K562 (cell line): ENCODE measurements around the gene HAUS7.

ENCODE experiments used
- CC2D1A ChIP-seq: fragments of 450-650 bp; IDR thresholded peaks from 2 replicates; pipeline ENCODE4 v1.6.1; 2017; ENCODE audit warnings: mild to moderate bottlenecking
- FOXK2 ChIP-seq, 2 experiments: fragments of 450-650 bp; IDR thresholded peaks in 1 of 2; conservative IDR thresholded peaks in 1 of 2; 2 replicates each; pipeline ENCODE4 v1.6.1; 2016; ENCODE audit warnings: low read depth in 2 of 2, mild to moderate bottlenecking in 1 of 2
- GABPA ChIP-seq: fragments of 200-800 bp; sonication (Bioruptor generic); conservative IDR thresholded peaks from 2 replicates; pipeline ENCODE4 v1.6.1; 2016; ENCODE audit warnings: low read depth, missing genetic modification characterization, missing compliant biosample characterization
- MAFG ChIP-seq: fragments of 450-650 bp; conservative IDR thresholded peaks from 2 replicates; pipeline ENCODE4 v1.6.1; 2016; ENCODE audit warnings: missing genetic modification characterization, missing compliant biosample characterization
- MXI1 ChIP-seq: IDR thresholded peaks from 2 replicates; pipeline ENCODE4 v1.6.1; 2011; ENCODE audit warnings: low read depth, mild to moderate bottlenecking, improper control_type of control experiment, low read length
- TBL1XR1 ChIP-seq, 2 experiments: IDR thresholded peaks; 2 replicates each; pipeline ENCODE4 v1.6.1; 2012; ENCODE audit warnings: improper control_type of control experiment in 2 of 2, low read length in 2 of 2, mild to moderate bottlenecking in 1 of 2
- TF ChIP-seq, protein P1 (sequence below): fragments of 250-450 bp; sonication (Bioruptor Pico); IDR thresholded peaks from 2 replicates; pipeline ENCODE4 v1.5.0; 2020; ENCODE audit warnings: mild to moderate bottlenecking, borderline replicate concordance
- TF ChIP-seq, protein P2 (sequence below): sonication (generic); formaldehyde crosslinking; IDR thresholded peaks from 2 replicates; pipeline ENCODE4 v1.9.0; 2022; ENCODE audit warnings: mild to moderate bottlenecking, missing genetic modification reagents
- TF ChIP-seq, protein P3 (sequence below), 3 experiments: IDR thresholded peaks in 2 of 3; conservative IDR thresholded peaks in 1 of 3; 2 replicates each; pipeline ENCODE4 v1.5.1; 2011 to 2012; ENCODE audit warnings: low read length in 3 of 3, mild to moderate bottlenecking in 3 of 3, control low read depth in 2 of 3, improper control_type of control experiment in 1 of 3, inconsistent platforms in 1 of 3, low read depth in 1 of 3, mixed read lengths in 1 of 3, moderate library complexity in 1 of 3; ENCODE audit not compliant: insufficient read depth in 2 of 3

DNA sequence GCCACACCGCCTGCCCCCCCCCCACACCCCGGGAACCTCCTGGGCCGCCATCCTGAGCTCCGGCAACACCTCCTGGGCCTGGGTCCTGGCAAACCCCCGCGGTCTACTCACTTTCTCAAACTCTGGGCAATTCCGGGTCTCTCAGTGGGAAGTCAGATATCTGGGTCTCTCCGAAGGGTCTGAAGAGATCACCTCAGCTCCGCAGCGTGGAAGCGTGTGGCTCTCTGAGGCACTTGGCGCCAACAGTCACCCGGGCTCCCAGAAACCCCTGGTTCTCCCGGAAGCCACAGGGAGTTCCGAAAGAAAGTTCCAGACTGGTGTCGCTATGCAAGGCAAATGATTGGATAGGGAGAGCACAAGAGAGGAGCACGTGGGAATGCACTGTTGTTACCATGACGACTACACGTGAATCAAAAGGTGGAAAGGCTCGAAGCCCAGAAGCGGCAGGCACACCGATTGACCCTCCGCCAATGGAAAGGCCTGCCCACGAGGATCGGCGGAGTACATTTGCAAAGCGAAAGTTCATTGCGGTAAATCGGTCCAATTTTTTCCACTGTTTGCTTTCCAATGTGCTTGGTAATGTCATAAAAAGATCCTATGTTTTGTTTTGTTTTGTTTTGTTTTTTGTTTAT, 69.1 kb downstream of the HAUS7 start, which contains the start of gene PNMA6E:
- TF ChIP-seq MAFG (no peak), MXI1 (no peak), CC2D1A (no peak), GABPA (tag) (no peak), TBL1XR1 (IDR thresholded peaks at IDR 0.05; ENCODE audit: low read length in 2 of 2) (no peak), FOXK2 (conservative IDR thresholded peaks at IDR 0.05 in 1 of 2, IDR thresholded peaks at IDR 0.05 in 1 of 2; ENCODE audit: low read depth in 2 of 2) (no peak)
- TF ChIP-seq, protein P1, sequence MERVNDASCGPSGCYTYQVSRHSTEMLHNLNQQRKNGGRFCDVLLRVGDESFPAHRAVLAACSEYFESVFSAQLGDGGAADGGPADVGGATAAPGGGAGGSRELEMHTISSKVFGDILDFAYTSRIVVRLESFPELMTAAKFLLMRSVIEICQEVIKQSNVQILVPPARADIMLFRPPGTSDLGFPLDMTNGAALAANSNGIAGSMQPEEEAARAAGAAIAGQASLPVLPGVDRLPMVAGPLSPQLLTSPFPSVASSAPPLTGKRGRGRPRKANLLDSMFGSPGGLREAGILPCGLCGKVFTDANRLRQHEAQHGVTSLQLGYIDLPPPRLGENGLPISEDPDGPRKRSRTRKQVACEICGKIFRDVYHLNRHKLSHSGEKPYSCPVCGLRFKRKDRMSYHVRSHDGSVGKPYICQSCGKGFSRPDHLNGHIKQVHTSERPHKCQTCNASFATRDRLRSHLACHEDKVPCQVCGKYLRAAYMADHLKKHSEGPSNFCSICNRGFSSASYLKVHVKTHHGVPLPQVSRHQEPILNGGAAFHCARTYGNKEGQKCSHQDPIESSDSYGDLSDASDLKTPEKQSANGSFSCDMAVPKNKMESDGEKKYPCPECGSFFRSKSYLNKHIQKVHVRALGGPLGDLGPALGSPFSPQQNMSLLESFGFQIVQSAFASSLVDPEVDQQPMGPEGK (CRISPR knock-in tag) = no peak
- TF ChIP-seq, protein P2, sequence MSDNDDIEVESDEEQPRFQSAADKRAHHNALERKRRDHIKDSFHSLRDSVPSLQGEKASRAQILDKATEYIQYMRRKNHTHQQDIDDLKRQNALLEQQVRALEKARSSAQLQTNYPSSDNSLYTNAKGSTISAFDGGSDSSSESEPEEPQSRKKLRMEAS (CRISPR knock-in tag) = no peak
- TF ChIP-seq, protein P3, sequence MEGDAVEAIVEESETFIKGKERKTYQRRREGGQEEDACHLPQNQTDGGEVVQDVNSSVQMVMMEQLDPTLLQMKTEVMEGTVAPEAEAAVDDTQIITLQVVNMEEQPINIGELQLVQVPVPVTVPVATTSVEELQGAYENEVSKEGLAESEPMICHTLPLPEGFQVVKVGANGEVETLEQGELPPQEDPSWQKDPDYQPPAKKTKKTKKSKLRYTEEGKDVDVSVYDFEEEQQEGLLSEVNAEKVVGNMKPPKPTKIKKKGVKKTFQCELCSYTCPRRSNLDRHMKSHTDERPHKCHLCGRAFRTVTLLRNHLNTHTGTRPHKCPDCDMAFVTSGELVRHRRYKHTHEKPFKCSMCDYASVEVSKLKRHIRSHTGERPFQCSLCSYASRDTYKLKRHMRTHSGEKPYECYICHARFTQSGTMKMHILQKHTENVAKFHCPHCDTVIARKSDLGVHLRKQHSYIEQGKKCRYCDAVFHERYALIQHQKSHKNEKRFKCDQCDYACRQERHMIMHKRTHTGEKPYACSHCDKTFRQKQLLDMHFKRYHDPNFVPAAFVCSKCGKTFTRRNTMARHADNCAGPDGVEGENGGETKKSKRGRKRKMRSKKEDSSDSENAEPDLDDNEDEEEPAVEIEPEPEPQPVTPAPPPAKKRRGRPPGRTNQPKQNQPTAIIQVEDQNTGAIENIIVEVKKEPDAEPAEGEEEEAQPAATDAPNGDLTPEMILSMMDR (IDR thresholded peaks at IDR 0.05 in 2 of 3, conservative IDR thresholded peaks at IDR 0.05 in 1 of 3; ENCODE audit: insufficient read depth in 2 of 3, low read depth in 1 of 3, low read length in 3 of 3) = no peak
